ENCODE results near the gene NIPSNAP2.
"Not testable (repeated sequence)": the region's sequence is repeated elsewhere in the genome, so short reads cannot be mapped to it uniquely, and the experiment has no call there.

The NIPSNAP2 gene

DNA sequence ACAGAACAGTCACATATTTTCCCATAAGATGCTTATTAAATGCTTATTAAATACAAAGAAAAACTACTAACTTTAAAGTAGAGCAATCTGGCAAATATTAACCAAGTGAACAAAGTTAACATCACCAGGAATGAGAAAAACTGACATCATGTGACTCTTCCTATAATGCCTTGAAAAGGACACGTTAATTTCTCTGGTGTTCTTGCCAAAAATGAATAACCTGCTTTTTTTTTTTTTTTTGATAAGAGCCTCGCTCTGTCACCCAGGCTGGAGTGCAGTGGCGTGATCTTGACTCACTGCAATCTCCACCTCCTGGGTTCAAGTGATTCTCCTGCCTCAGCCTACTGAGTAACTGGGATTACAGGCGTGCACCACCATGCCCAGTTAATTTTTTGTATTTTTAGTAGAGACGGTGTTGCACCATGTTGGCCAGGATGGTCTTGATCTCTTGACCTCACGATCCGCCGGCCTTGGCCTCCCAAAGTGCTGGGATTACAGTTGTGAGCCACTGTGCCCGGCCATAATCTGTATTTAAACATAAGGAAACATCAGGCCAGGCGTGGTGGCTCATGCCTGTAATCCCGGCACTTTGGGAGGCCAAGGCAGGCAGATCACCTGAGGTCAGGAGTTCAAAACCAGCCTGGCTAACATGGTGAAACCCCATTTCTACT, 83.2 kb downstream of the NIPSNAP2 start:
- not testable (repeated sequence) for DNase-seq (ENCODE audit: low spot score)

DNA sequence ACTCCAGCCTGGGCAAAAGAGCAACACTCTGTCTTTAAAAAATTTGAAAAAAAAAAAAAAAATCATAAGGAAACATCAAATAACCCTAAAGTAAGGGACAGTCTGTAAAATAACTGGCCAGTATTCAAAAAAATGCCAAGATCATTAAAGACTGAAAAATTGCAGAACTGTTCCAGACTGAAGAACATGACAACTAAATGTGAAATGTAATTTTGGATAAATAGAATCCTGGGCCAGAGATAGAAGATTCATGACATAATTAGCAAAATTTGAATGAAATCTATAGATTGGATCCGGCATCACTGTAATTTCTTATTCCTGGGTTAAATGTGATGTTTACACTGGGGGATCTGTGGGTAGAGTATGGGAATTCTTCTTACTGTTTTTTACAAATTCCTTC, 83.9 kb downstream of the NIPSNAP2 start:
- no peak for DNase-seq (ENCODE audit: low spot score)

DNA sequence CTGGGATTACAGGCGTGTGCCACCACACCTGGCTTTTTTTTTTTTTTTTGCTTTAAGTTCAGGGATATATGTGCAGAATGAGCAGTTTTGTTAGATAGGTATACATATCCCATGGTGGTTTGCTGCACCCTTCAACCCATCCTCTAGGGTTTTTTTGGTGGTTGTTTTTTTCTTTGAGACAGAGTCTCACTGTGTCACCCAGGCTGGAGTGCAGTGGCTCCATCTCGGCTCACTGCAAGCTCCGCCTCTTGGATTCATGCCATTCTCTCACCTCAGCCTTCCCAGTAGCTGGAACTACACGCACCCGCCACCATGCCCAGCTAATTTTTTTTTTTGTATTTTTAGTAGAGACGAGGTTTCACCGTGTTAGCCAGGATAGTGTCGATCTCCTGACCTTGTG, 84.4 kb downstream of the NIPSNAP2 start:
- not testable (repeated sequence) for DNase-seq (ENCODE audit: low spot score)
